Activated gamma-delta T cell (primary cell): Measurements from ENCODE around the gene ADCY3.

Experiments used
- DNase-seq: peaks from one replicate; lab custom pipeline; 2025; lab: John Stamatoyannopoulos, UW

Gene ADCY3

GRCh38 chr2:24830351-24830750 is 89.7 kb downstream of the ADCY3 start:
- no peak for DNase-seq

- DNase-seq, result no peak
Measured at GRCh38 chr2:24828238-24828996, 91.6 kb downstream of the ADCY3 start.

- no peak for DNase-seq
Measured at GRCh38 chr2:24827321-24828237, 92.5 kb downstream of the ADCY3 start.

GRCh38 chr2:24826773-24827145 is 93.3 kb downstream of the ADCY3 start:
- no peak for DNase-seq

GRCh38 chr2:24825883-24826772 is 93.9 kb downstream of the ADCY3 start:
- no peak for DNase-seq

GRCh38 chr2:24824966-24825882 is 94.8 kb downstream of the ADCY3 start:
- DNase-seq, result no peak

GRCh38 chr2:24824071-24824588 is 95.9 kb downstream of the ADCY3 start:
- no peak for DNase-seq

GRCh38 chr2:24822049-24822706 is 97.9 kb downstream of the ADCY3 start:
- no peak for DNase-seq

GRCh38 chr2:24821433-24821891 is 98.6 kb downstream of the ADCY3 start:
- DNase-seq, result no peak

- no peak for DNase-seq
Measured at GRCh38 chr2:24820598-24821432, 99.2 kb downstream of the ADCY3 start.

- DNase-seq, result no peak
Measured at GRCh38 chr2:24820175-24820513, 99.9 kb downstream of the ADCY3 start.

GRCh38 chr2:24819442-24820174 is 100.4 kb downstream of the ADCY3 start:
- DNase-seq, result no peak

GRCh38 chr2:24818721-24819167 is 101.3 kb downstream of the ADCY3 start:
- no peak for DNase-seq

- DNase-seq, result no peak
Measured at GRCh38 chr2:24816884-24817283, 103.2 kb downstream of the ADCY3 start.

GRCh38 chr2:24816404-24816803 is 103.6 kb downstream of the ADCY3 start:
- no peak for DNase-seq

- DNase-seq, result no peak
Measured at GRCh38 chr2:24815171-24815570, 104.9 kb downstream of the ADCY3 start.

GRCh38 chr2:24814516-24814915 is 105.5 kb downstream of the ADCY3 start:
- no peak for DNase-seq

GRCh38 chr2:24813691-24814137 is 106.3 kb downstream of the ADCY3 start:
- no peak for DNase-seq
